ENCODE measurements around the gene TARDBP. TPM values are rescaled to one million over a fixed set of nuclear protein-coding genes. Genes with fewer than 3 reads are reported as not detected.

Gene TARDBP
- total RNA-seq, 1 experiment from 2014 or later: 207 TPM

DNA sequence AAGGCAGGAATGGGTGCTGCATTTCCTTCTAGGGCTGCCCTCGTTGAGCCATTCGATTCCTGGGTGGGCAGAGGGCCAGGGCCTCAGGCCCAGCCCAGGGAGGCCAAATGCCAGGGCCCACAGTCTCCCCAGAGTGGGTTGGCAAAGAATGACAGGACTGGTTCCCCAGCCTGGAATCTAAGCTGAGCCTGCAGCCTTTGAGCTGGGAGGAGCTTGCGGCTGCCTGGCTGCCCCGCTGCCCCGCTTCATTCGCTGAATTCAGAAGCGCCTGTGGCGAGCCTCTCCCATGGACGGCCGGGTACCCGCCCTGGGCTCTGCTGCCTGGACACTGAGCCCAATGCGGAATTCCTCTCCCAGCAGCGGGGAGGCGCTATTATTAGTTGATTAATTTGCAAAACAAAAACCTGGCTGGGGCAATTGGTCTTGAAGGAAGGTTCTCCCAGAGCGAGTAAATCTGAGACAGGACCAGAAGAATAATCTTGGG is 32.3 kb upstream of the TARDBP start:
- H3K27ac Mint-ChIP-seq: peak overlapping the region; percentile 10 to 99 (median 99); a peak in 6 of 7 replicates
- H3K36me3 Mint-ChIP-seq (ENCODE audit: insufficient read depth in 1 of 3, low read depth in 3 of 3): no peaks in the 10 kb centered on the region
- Histone ChIP-seq H3K14ac (ENCODE audit: insufficient read depth, low read length) (no peak overlapping the region), H3K4me1 (ENCODE audit: insufficient read depth, low read length) (peaks cover 2% of the 10 kb centered on the region; the same call in 1 of the 2 replicates), H3K23me2 (ENCODE audit: insufficient read length, low read depth, low read length, poor library complexity, severe bottlenecking) (no peaks in the 10 kb centered on the region), H4K8ac (replicated peaks; ENCODE audit: insufficient read length, low read depth, low read length) (no peak overlapping the region), H3K4ac (ENCODE audit: low read depth, low read length) (no peak overlapping the region), H3K79me1 (ENCODE audit: insufficient read depth, low read depth, low read length, poor library complexity, severe bottlenecking) (no peaks in the 10 kb centered on the region), H4K5ac (ENCODE audit: insufficient read length, low read depth, low read length) (no peak overlapping the region), H4K20me1 (ENCODE audit: control insufficient read depth, insufficient read depth, insufficient read length) (no peaks in the 10 kb centered on the region), H3K9me3 (ENCODE audit: control insufficient read depth, low read depth, low read length) (no peaks in the 10 kb centered on the region), H3K79me2 (ENCODE audit: insufficient read depth, low read length) (no peaks in the 10 kb centered on the region), H3K9ac (ENCODE audit: extremely low read depth, insufficient read length, low read length) (no peak overlapping the region), H2BK120ac (ENCODE audit: low read depth, low read length, poor library complexity, severe bottlenecking) (no peak overlapping the region), H3K23ac (ENCODE audit: insufficient read length, low read depth, low read length) (no peak overlapping the region), H3K27me3 (ENCODE audit: insufficient read depth, low read length) (no peaks in the 10 kb centered on the region), H3K27ac (ENCODE audit: insufficient read length, low read depth, low read length) (no peak overlapping the region), H2AFZ (ENCODE audit: low read length) (no peak overlapping the region), H4K91ac (ENCODE audit: insufficient read length, low read depth, low read length) (no peak overlapping the region), H3K4me2 (ENCODE audit: insufficient read depth, insufficient read length, low read length) (peak overlapping the region; percentile 28), H3K56ac (ENCODE audit: insufficient read length, low read depth, low read length) (no peak overlapping the region), H3K18ac (ENCODE audit: insufficient read length, low read depth, low read length) (no peak overlapping the region), H2BK5ac (ENCODE audit: insufficient read length, low read length) (no peak overlapping the region), H2BK20ac (ENCODE audit: low read depth, low read length, poor library complexity, severe bottlenecking) (no peak overlapping the region), H3T11ph (ENCODE audit: low read length) (no peak overlapping the region), H2BK12ac (ENCODE audit: insufficient read length, low read depth, low read length) (no peak overlapping the region), H2BK15ac (ENCODE audit: low read depth, low read length) (no peak overlapping the region), H2AK5ac (ENCODE audit: insufficient read length, low read length) (no peak overlapping the region)
- H3K4me1 Mint-ChIP-seq: peaks cover 39 to 47% of the 10 kb centered on the region in 2 experiments
- no peaks in the 10 kb centered on the region for H3K9me3 Mint-ChIP-seq
- DNase-seq: peak; percentile 97
- H3K27me3 Mint-ChIP-seq (ENCODE audit: low read depth): peaks cover 8% of the 10 kb centered on the region; the same call in 1 of the 2 replicates
- H3K4me3 Mint-ChIP-seq: peak overlapping the region; percentile 44 to 66
- TF ChIP-seq, protein P1, sequence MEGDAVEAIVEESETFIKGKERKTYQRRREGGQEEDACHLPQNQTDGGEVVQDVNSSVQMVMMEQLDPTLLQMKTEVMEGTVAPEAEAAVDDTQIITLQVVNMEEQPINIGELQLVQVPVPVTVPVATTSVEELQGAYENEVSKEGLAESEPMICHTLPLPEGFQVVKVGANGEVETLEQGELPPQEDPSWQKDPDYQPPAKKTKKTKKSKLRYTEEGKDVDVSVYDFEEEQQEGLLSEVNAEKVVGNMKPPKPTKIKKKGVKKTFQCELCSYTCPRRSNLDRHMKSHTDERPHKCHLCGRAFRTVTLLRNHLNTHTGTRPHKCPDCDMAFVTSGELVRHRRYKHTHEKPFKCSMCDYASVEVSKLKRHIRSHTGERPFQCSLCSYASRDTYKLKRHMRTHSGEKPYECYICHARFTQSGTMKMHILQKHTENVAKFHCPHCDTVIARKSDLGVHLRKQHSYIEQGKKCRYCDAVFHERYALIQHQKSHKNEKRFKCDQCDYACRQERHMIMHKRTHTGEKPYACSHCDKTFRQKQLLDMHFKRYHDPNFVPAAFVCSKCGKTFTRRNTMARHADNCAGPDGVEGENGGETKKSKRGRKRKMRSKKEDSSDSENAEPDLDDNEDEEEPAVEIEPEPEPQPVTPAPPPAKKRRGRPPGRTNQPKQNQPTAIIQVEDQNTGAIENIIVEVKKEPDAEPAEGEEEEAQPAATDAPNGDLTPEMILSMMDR (conservative IDR thresholded peaks at IDR 0.05): peak; percentile 52
- no CpG with 5 or more reads among the region's 15 CpGs for WGBS (ENCODE audit: extremely low coverage, insufficient read length, low lambda C conversion rate)

Measured in H9 (cell line).